SH-SY5Y (cell line): ENCODE results near the gene CHST11.

Experiments used
- GATA2 ChIP-seq: IDR thresholded peaks from 2 replicates; pipeline ENCODE4 v1.6.1; 2011; ENCODE audit warnings: mild to moderate bottlenecking, low read depth, low read length
- GATA3 ChIP-seq: IDR thresholded peaks from 2 replicates; pipeline ENCODE4 v1.6.1; 2011; ENCODE audit warnings: low read depth, mild to moderate bottlenecking, low read length, moderate library complexity

GRCh38 chr12:104703372-104703771 is 246.6 kb downstream of the CHST11 start:
- TF ChIP-seq GATA3 (no peak), GATA2 (no peak)
